HepG2 (cell line): ENCODE measurements around the gene HCFC2. TPM values are rescaled to one million over a fixed set of nuclear protein-coding genes. Genes with fewer than 3 reads are reported as not detected.

Experiments
- ATAC-seq: fragments of 200-7000 bp; cut with Tn5 transposase; 3 replicates; pipeline ENCODE4 v1.9.1; 2020; ENCODE audit warnings: mild to moderate bottlenecking, moderate library complexity
- BruUV-seq: library from RNA; stranded (reverse); fragments of 400-500 nt; replicated peaks from 2 replicates; lab custom pipeline; 2021; lab: Mats Ljungman, UMichigan
- CTCF ChIA-PET: fragments of 300-600 bp; formaldehyde crosslinking; extraction: SDS; loops from one replicate; lab custom pipeline; 2021; ENCODE audit warnings: low total read pairs, inconsistent platforms, low intra/inter-chr PET ratio; lab: Yijun Ruan, JAX
- POLR2A ChIA-PET: fragments of 350-600 bp; sonication (Branson Sonifier 250); formaldehyde crosslinking; loops from one replicate; lab custom pipeline; 2020; ENCODE audit warnings: antibody characterized with exemption, inconsistent platforms; lab: Yijun Ruan, JAX
- DNase-seq: peaks from one replicate; pipeline ENCODE4 v3.0.0-alpha.2; 2015; ENCODE audit warnings: low spot score
- FAIRE-seq: peaks from 3 replicates; lab custom pipeline; 2011; peaks lifted over from hg19 to GRCh38; lab: Jason Lieb, UNC
- H2AFZ ChIP-seq: one replicate; pipeline ENCODE4 v1.6.1; 2011; ENCODE audit warnings: low read length, inconsistent platforms
- H3K27ac ChIP-seq: fragments of 300-600 bp; 3 replicates; pipeline ENCODE4 v1.8.0; 2011; ENCODE audit warnings: mixed run types, mild to moderate bottlenecking, mixed read lengths, low read length, inconsistent platforms; ENCODE audit not compliant: insufficient read depth; ENCODE audit errors: extremely low read length
- H3K27me3 ChIP-seq, 2 experiments: fragments of 200-600 bp in 1 of 2; 2 replicates in 1 of 2; 3 replicates in 1 of 2; pipeline versions ENCODE4 v1.6.0 to v1.8.0; 2011; ENCODE audit warnings: low read length in 2 of 2, mild to moderate bottlenecking in 2 of 2, moderate library complexity in 2 of 2, inconsistent platforms in 1 of 2; ENCODE audit not compliant: insufficient read depth in 2 of 2, control insufficient read depth in 1 of 2
- H3K36me3 ChIP-seq, 2 experiments: fragments of 200-600 bp in 1 of 2; replicated peaks in 1 of 2; 2 replicates in 1 of 2; 3 replicates in 1 of 2; pipeline versions ENCODE4 v1.5.1 to v1.8.0; 2011; ENCODE audit warnings: low read length in 2 of 2, inconsistent platforms in 1 of 2; ENCODE audit not compliant: insufficient read depth in 2 of 2, control insufficient read depth in 1 of 2
- H3K4me1 ChIP-seq: 2 replicates; pipeline ENCODE4 v1.5.1; 2012; ENCODE audit warnings: low read length, inconsistent platforms; ENCODE audit not compliant: insufficient read depth
- H3K4me2 ChIP-seq: 2 replicates; pipeline ENCODE4 v1.6.0; 2011; ENCODE audit warnings: low read depth, low read length, inconsistent platforms
- H3K4me3 ChIP-seq, 3 experiments: fragments of 200-600 bp in 1 of 3; sonication (generic), shearing (Covaris generic) in 1 of 3; replicated peaks in 1 of 3; 2 replicates each; pipeline ENCODE4 v1.5.1; 2011 to 2016; ENCODE audit warnings: low read length in 3 of 3, inconsistent platforms in 2 of 3, low read depth in 2 of 3, mild to moderate bottlenecking in 2 of 3, control low read depth in 1 of 3, mixed read lengths in 1 of 3; ENCODE audit not compliant: insufficient read depth in 1 of 3
- H3K79me2 ChIP-seq: one replicate; pipeline ENCODE4 v1.6.1; 2011; ENCODE audit warnings: low read length, inconsistent platforms; ENCODE audit not compliant: insufficient read depth
- H3K9ac ChIP-seq: 2 replicates; pipeline ENCODE4 v1.6.0; 2011; ENCODE audit warnings: mild to moderate bottlenecking, low read depth, low read length, inconsistent platforms; ENCODE audit not compliant: insufficient read depth
- H3K9me3 ChIP-seq: 2 replicates; pipeline ENCODE4 v1.5.1; 2012; ENCODE audit warnings: mild to moderate bottlenecking, low read length
- H4K20me1 ChIP-seq: 2 replicates; pipeline ENCODE4 v1.6.0; 2011; ENCODE audit warnings: inconsistent platforms, mild to moderate bottlenecking, low read length, moderate library complexity; ENCODE audit not compliant: insufficient read depth
- CENPX ChIP-seq: sonication (generic); formaldehyde crosslinking; IDR thresholded peaks from 2 replicates; pipeline ENCODE4 v1.9.0; 2021; ENCODE audit warnings: mild to moderate bottlenecking, missing genetic modification reagents, moderate library complexity
- ELF1 ChIP-seq: sonication (generic); formaldehyde crosslinking; IDR thresholded peaks from 2 replicates; pipeline ENCODE4 v1.4.0; 2020; ENCODE audit warnings: missing genetic modification reagents
- ETV6 ChIP-seq: sonication (generic); formaldehyde crosslinking; conservative IDR thresholded peaks from 2 replicates; pipeline ENCODE4 v1.4.0; 2020; ENCODE audit warnings: missing genetic modification reagents
- FLYWCH1 ChIP-seq: sonication (generic); formaldehyde crosslinking; IDR thresholded peaks from 2 replicates; pipeline ENCODE4 v1.8.1; 2023; ENCODE audit warnings: mild to moderate bottlenecking, missing genetic modification reagents
- GABPA ChIP-seq, 2 experiments: IDR thresholded peaks; 2 replicates each; pipeline ENCODE4 v1.6.1; 2011 to 2016; ENCODE audit warnings: low read depth in 2 of 2, low read length in 1 of 2, missing biosample characterization in 1 of 2, missing genetic modification characterization in 1 of 2
- KDM6A ChIP-seq: IDR thresholded peaks from 2 replicates; pipeline ENCODE4 v1.6.1; 2016; ENCODE audit warnings: low read depth
- LRRFIP1 ChIP-seq: sonication (generic); formaldehyde crosslinking; conservative IDR thresholded peaks from 2 replicates; pipeline ENCODE4 v1.4.0; 2020; ENCODE audit warnings: missing genetic modification reagents
- MED8 ChIP-seq: sonication (generic); formaldehyde crosslinking; IDR thresholded peaks from 2 replicates; pipeline ENCODE4 v1.8.1; 2023; ENCODE audit warnings: mild to moderate bottlenecking, missing genetic modification reagents; ENCODE audit not compliant: insufficient replicate concordance
- NAIF1 ChIP-seq: sonication (generic); formaldehyde crosslinking; IDR thresholded peaks from 2 replicates; pipeline ENCODE4 v1.5.0; 2020; ENCODE audit warnings: mild to moderate bottlenecking, missing genetic modification reagents, borderline replicate concordance
- POLR2A ChIP-seq, 2 experiments: IDR thresholded peaks; 2 replicates each; pipeline ENCODE4 v1.6.1; 2011; ENCODE audit warnings: low read depth in 2 of 2, low read length in 2 of 2, mild to moderate bottlenecking in 1 of 2, moderate library complexity in 1 of 2; ENCODE audit not compliant: insufficient read depth in 1 of 2
- REL ChIP-seq: sonication (generic); formaldehyde crosslinking; conservative IDR thresholded peaks from 2 replicates; pipeline ENCODE4 v1.8.0; 2022; ENCODE audit warnings: mild to moderate bottlenecking, missing genetic modification reagents, moderate library complexity
- SNAPC5 ChIP-seq: sonication (generic); formaldehyde crosslinking; IDR thresholded peaks from 2 replicates; pipeline ENCODE4 v1.8.1; 2023; ENCODE audit warnings: mild to moderate bottlenecking, missing genetic modification reagents, borderline replicate concordance
- TAF15 ChIP-seq: fragments of 200-400 bp; formaldehyde crosslinking; IDR thresholded peaks from one replicate; pipeline ENCODE4 v1.6.1; 2018; ENCODE audit warnings: mild to moderate bottlenecking, low read depth, low read length; ENCODE audit not compliant: poor library complexity, severe bottlenecking
- ZNF44 ChIP-seq: sonication (generic); formaldehyde crosslinking; IDR thresholded peaks from 2 replicates; pipeline ENCODE4 v1.5.1; 2020; ENCODE audit warnings: mild to moderate bottlenecking, missing genetic modification reagents
- ZNF577 ChIP-seq: sonication (generic); formaldehyde crosslinking; IDR thresholded peaks from 2 replicates; pipeline ENCODE4 v1.4.0; 2020; ENCODE audit warnings: mild to moderate bottlenecking, low read depth, missing genetic modification reagents, borderline replicate concordance
- ZNF589 ChIP-seq: sonication (generic); formaldehyde crosslinking; conservative IDR thresholded peaks from 2 replicates; pipeline ENCODE4 v1.8.0; 2022; ENCODE audit warnings: mild to moderate bottlenecking, moderate library complexity, missing genetic modification reagents
- ZNF616 ChIP-seq: sonication (generic); formaldehyde crosslinking; IDR thresholded peaks from 2 replicates; pipeline ENCODE4 v1.5.0; 2020; ENCODE audit warnings: low read depth, mild to moderate bottlenecking, missing genetic modification reagents
- ZNF792 ChIP-seq: IDR thresholded peaks from 2 replicates; pipeline ENCODE4 v1.6.1; 2016
- ZNF878 ChIP-seq: sonication (generic); formaldehyde crosslinking; IDR thresholded peaks from 2 replicates; pipeline ENCODE4 v1.8.1; 2023; ENCODE audit warnings: mild to moderate bottlenecking, missing genetic modification reagents, moderate library complexity
- WGBS: methylation state at CpG from one replicate; pipeline ENCODE4 v1.1.6; 2017; ENCODE audit warnings: low lambda C conversion rate; 5-methylcytosine and 5-hydroxymethylcytosine counted together
- in situ Hi-C: cut with HindIII; loops from 2 replicates; pipeline ENCODE4 v1.10.0; 2017; ENCODE audit warnings: low pct_unique_long_range_greater_than_20kb; ENCODE audit not compliant: extremely low pct_ligation_motif_present
- intact Hi-C: fragments of 100-400 bp; cut with micrococcal nuclease; formaldehyde crosslinking; loops from one replicate; pipeline ENCODE4 v1.10.0; 2022; ENCODE audit not compliant: unreplicated experiment
- polyA plus RNA-seq, 8 experiments: library from polyadenylated mRNA; depleted of rRNA in 3 of 8; stranded (reverse) in 7 of 8; unstranded in 1 of 8; fragments of >200 nt; fragmentation: Illumina TruSeq in 4 of 8; extraction: Trizol in 4 of 8; gene quantifications; 2 replicates each; pipeline versions ENCODE4 v1.2.1 to v1.2.3, GENCODE V29; 2011 to 2016; ENCODE audit warnings: low read depth in 4 of 8, missing spikeins in 1 of 8, mixed read lengths in 1 of 8; ENCODE audit not compliant: insufficient read depth in 1 of 8
- total RNA-seq, 5 experiments: library from RNA; depleted of rRNA; stranded (reverse); fragments of >200 nt; fragmentation: Illumina TruSeq; extraction: Trizol; gene quantifications; 2 replicates each; pipeline ENCODE4 v1.2.3, GENCODE V29; 2016; ENCODE audit warnings: low read depth in 1 of 5

Gene HCFC2
- total and polyA plus RNA-seq, 2 of the 13 experiments (the other 11 are each of a cell fraction or from before 2014, with no cell fraction given) = 3.7 to 4.9 TPM

- DNase-seq (no peak), ATAC-seq (no peak), FAIRE-seq (no peak)
- CTCF ChIA-PET = no interaction called here
- BruUV-seq = no TSS peak
- no peaks in the 10 kb centered on the region for H3K9me3 ChIP-seq
- no peak overlapping the region for H3K9ac ChIP-seq
- peaks cover 4 to 27% of the 10 kb centered on the region in 2 experiments; a peak in 2 of 5 replicates for H3K27me3 ChIP-seq
- no peaks in the 10 kb centered on the region for H3K4me1 ChIP-seq
- intact Hi-C loops (no loop called here), in situ Hi-C loops (no loop called here)
- 0% methylated on average over 1 of the region's 1 CpG for WGBS
- TF ChIP-seq FLYWCH1 (CRISPR knock-in tag) (no peak), ETV6 (CRISPR knock-in tag) (no peak), KDM6A (CRISPR knock-in tag) (no peak), NAIF1 (CRISPR knock-in tag) (no peak), ZNF792 (CRISPR knock-in tag) (no peak), ZNF589 (CRISPR knock-in tag) (no peak), REL (no peak), MED8 (CRISPR knock-in tag) (no peak)
- H3K4me2 ChIP-seq = no peak overlapping the region
- no peaks in the 10 kb centered on the region for H4K20me1 ChIP-seq
- no peak overlapping the region for H3K27ac ChIP-seq
- H3K4me3 ChIP-seq = no peak overlapping the region
- POLR2A ChIA-PET = no interaction called here
- no peaks in the 10 kb centered on the region for H3K36me3 ChIP-seq
- no peaks in the 10 kb centered on the region for H3K79me2 ChIP-seq
- no peak overlapping the region for H2AFZ ChIP-seq
Measured at GRCh38 chr12:104042580-104042979, 21.8 kb upstream of the HCFC2 start.

GRCh38 chr12:104044158-104044557 is 20.2 kb upstream of the HCFC2 start:
- BruUV-seq = no TSS peak
- TF ChIP-seq LRRFIP1 (no peak), TAF15 (no peak), ZNF577 (no peak), ZNF616 (CRISPR knock-in tag) (no peak), SNAPC5 (no peak), GABPA (IDR thresholded peaks at IDR 0.05; ENCODE audit: low read depth, low read length) (no peak), GABPA (CRISPR knock-in tag; IDR thresholded peaks at IDR 0.05; ENCODE audit: low read depth) (no peak), ELF1 (CRISPR knock-in tag) (no peak), ZNF878 (no peak), POLR2A (IDR thresholded peaks at IDR 0.05; ENCODE audit: insufficient read depth in 1 of 2, low read depth in 2 of 2, low read length in 2 of 2) (no peak), CENPX (CRISPR knock-in tag) (no peak), ZNF44 (CRISPR knock-in tag) (no peak)

More at GRCh38 chr12:104044158-104044557, 20.2 kb upstream of the HCFC2 start:
- Histone ChIP-seq H3K36me3 (no peaks in the 10 kb centered on the region), H4K20me1 (no peaks in the 10 kb centered on the region), H3K9me3 (no peaks in the 10 kb centered on the region), H3K9ac (no peak overlapping the region), H3K27me3 (peaks cover 4 to 37% of the 10 kb centered on the region in 2 experiments; a peak in 3 of 5 replicates), H3K4me1 (peaks cover 2% of the 10 kb centered on the region; the same call in 1 of the 2 replicates), H3K4me3 (no peak overlapping the region), H3K4me2 (no peak overlapping the region), H3K27ac (no peak overlapping the region), H3K79me2 (no peaks in the 10 kb centered on the region), H2AFZ (no peak overlapping the region)
- no peak for FAIRE-seq
- no peak for DNase-seq
- 29% methylated on average over 3 of the region's 3 CpGs for WGBS
- ChIA-PET CTCF (no interaction called here), POLR2A (no interaction called here)
- no peak for ATAC-seq
- in situ Hi-C loops = no loop called here
- intact Hi-C loops = no loop called here
